Muscle of back (tissue), 11 donors: ENCODE measurements around the gene SHISA5. TPM values are rescaled to one million over a fixed set of nuclear protein-coding genes. Genes with fewer than 3 reads are reported as not detected.

Experiments
- DNase-seq, 3 donors: peaks; one replicate each; pipeline versions ENCODE4 v3.0.0 to v3.0.0-alpha.2; 2013
- polyA plus RNA-seq, 10 donors: library from polyadenylated mRNA; unstranded; fragments of 120-200 nt; gene quantifications; one replicate each; pipeline ENCODE4 v1.2.1, GENCODE V29; 2013; ENCODE audit not compliant: insufficient read length in 10 of 10

The SHISA5 gene
- polyA plus RNA-seq, 10 donors: 54.3 to 89.5 (median 70.3) TPM

GRCh38 chr3:48418651-48419050 is 85.3 kb downstream of the SHISA5 start:
- DNase-seq: no peak

GRCh38 chr3:48418140-48418539 is 85.8 kb downstream of the SHISA5 start:
- DNase-seq: no peak

Other genes with a start within 250 kb of the SHISA5 start
- 10 to 100 TPM; 15.0 to 24.7 (median 20.3) TPM for gene NME6, start 202.8 kb downstream of the SHISA5 start, polyA plus RNA-seq
- not detected for gene SPINK8, start 170.5 kb downstream of the SHISA5 start, polyA plus RNA-seq
- under 1 TPM in 5 of 10 donors, not detected in 5; 0.11 to 0.43 (median 0.20) TPM for gene FBXW12, start 132.0 kb downstream of the SHISA5 start, polyA plus RNA-seq
- 10 to 100 TPM; 11.4 to 33.0 (median 20.0) TPM for gene PLXNB1, start 74.1 kb downstream of the SHISA5 start, polyA plus RNA-seq
- 10 to 100 TPM in 8 of 10 donors, 1 to 10 TPM in 2; 9.2 to 15.2 (median 11.3) TPM for gene CCDC51, start 64.1 kb downstream of the SHISA5 start, polyA plus RNA-seq
- 100 to 1,000 TPM; 146 to 239 (median 178) TPM for gene TMA7, start 63.9 kb downstream of the SHISA5 start, polyA plus RNA-seq
- 1 to 10 TPM; 6.4 to 9.8 (median 7.9) TPM for gene ATRIP, start 57.4 kb downstream of the SHISA5 start, polyA plus RNA-seq
- 1 to 10 TPM; 3.1 to 5.6 (median 4.5) TPM for gene PFKFB4, start 52.6 kb upstream of the SHISA5 start, polyA plus RNA-seq
- gene UCN2, start 59.6 kb upstream of the SHISA5 start, polyA plus RNA-seq: 1 to 10 TPM in 1 of 10 donors, under 1 TPM in 3, not detected in 6; 0.16 to 1.1 (median 0.49) TPM
- gene COL7A1, start 91.2 kb upstream of the SHISA5 start, polyA plus RNA-seq: 10 to 100 TPM in 3 of 10 donors, 1 to 10 TPM in 7; 3.2 to 54.8 (median 5.4) TPM
- 100 to 1,000 TPM; 161 to 187 (median 177) TPM for gene UQCRC1, start 105.5 kb upstream of the SHISA5 start, polyA plus RNA-seq
- gene TMEM89, start 117.6 kb upstream of the SHISA5 start, polyA plus RNA-seq: not detected
- 10 to 100 TPM in 3 of 10 donors, 1 to 10 TPM in 7; 6.2 to 14.1 (median 8.5) TPM for gene SLC26A6, start 131.3 kb upstream of the SHISA5 start, polyA plus RNA-seq
- 1 to 10 TPM in 1 of 10 donors, under 1 TPM in 9; 0.35 to 1.2 (median 0.66) TPM for gene CELSR3, start 158.7 kb upstream of the SHISA5 start, polyA plus RNA-seq
- gene NCKIPSD, start 181.7 kb upstream of the SHISA5 start, polyA plus RNA-seq: 10 to 100 TPM in 1 of 10 donors, 1 to 10 TPM in 9; 5.9 to 11.2 (median 7.8) TPM
- 100 to 1,000 TPM in 1 of 10 donors, 10 to 100 TPM in 9; 57.4 to 114 (median 77.8) TPM for gene IP6K2, start 213.0 kb upstream of the SHISA5 start, polyA plus RNA-seq